Measurements from ENCODE around the gene GNB1. TPM values are rescaled to one million over a fixed set of nuclear protein-coding genes. Genes with fewer than 3 reads are reported as not detected.

The GNB1 gene
- total and polyA plus RNA-seq, 9 of the 15 experiments (the other 6 are each of a cell fraction or from before 2014, with no cell fraction given): 34.3 to 388 (median 114) TPM

GRCh38 chr1:1889847-1890505 is 911 bp downstream of the GNB1 start (continued):
- TF ChIP-seq ZNF507 (tag; conservative IDR thresholded peaks at IDR 0.05) (no peak), GATAD2B (IDR thresholded peaks at IDR 0.05; ENCODE audit: borderline replicate concordance) (peak; percentile 59), NR2C2 (CRISPR knock-in tag; IDR thresholded peaks at IDR 0.05) (peak; percentile 43), NR2C2 (tag; IDR thresholded peaks at IDR 0.05) (no peak), CREB3L1 (IDR thresholded peaks at IDR 0.05; ENCODE audit: borderline replicate concordance, low read depth) (peak; percentile 27; the same call in 1 of the 2 replicates), DDX20 (tag; IDR thresholded peaks at IDR 0.05; ENCODE audit: low read depth) (no peak), ZSCAN29 (IDR thresholded peaks at IDR 0.05) (no peak), CTBP1 (IDR thresholded peaks at IDR 0.05; ENCODE audit: borderline replicate concordance) (peak; percentile 62; the same call in 1 of the 2 replicates), ZSCAN32 (CRISPR knock-in tag; IDR thresholded peaks at IDR 0.05) (no peak), GMEB1 (CRISPR knock-in tag; IDR thresholded peaks at IDR 0.05) (peak; percentile 27; the same call in 1 of the 2 replicates), SIN3A (IDR thresholded peaks at IDR 0.05; ENCODE audit: borderline replicate concordance in 2 of 2, control insufficient read depth in 1 of 2, low read depth in 2 of 2, low read length in 2 of 2) (peak in 1 of 2 experiments; percentile 51; a peak in 2 of 4 replicates), CXXC5 (CRISPR knock-in tag; IDR thresholded peaks at IDR 0.05) (peak; percentile 50), BRF2 (IDR thresholded peaks at IDR 0.05; ENCODE audit: borderline replicate concordance, insufficient read depth, insufficient read length) (no peak), ZBTB49 (CRISPR knock-in tag; IDR thresholded peaks at IDR 0.05; ENCODE audit: borderline replicate concordance) (no peak), POLR2H (tag; IDR thresholded peaks at IDR 0.05; ENCODE audit: low read depth) (no peak), CREBBP (IDR thresholded peaks at IDR 0.05; ENCODE audit: low read depth, low read length) (no peak), SMARCA4 (IDR thresholded peaks at IDR 0.05) (0 out of 2 replicates have a peak, but pooled peaks have one; percentile 2), KLF6 (CRISPR knock-in tag; IDR thresholded peaks at IDR 0.05; ENCODE audit: borderline replicate concordance) (no peak), NRF1 (conservative IDR thresholded peaks at IDR 0.05 in 1 of 2, IDR thresholded peaks at IDR 0.05 in 1 of 2) (peak in 1 of 2 experiments; percentile 23; a peak in 2 of 4 replicates), NR1H2 (CRISPR knock-in tag; IDR thresholded peaks at IDR 0.05) (peak; percentile 92; the same call in 1 of the 2 replicates), MCM3 (IDR thresholded peaks at IDR 0.05) (no peak)
